ENCODE measurements around the gene PRPF6. TPM values are rescaled to one million over a fixed set of nuclear protein-coding genes. Genes with fewer than 3 reads are reported as not detected.

Gene PRPF6
- total and polyA plus RNA-seq, 2 of the 13 experiments (the other 11 are each of a cell fraction or from before 2014, with no cell fraction given), result 63.7 to 101 TPM

GRCh38 chr20:64062596-64063388 lies 81.9 kb downstream of the PRPF6 start, which contains the start of gene TCEA2 (continued):
- no peak; the same call in 1 of the 2 replicates for TF ChIP-seq CSRNP1 (CRISPR knock-in tag; IDR thresholded peaks at IDR 0.05)
- peak; percentile 79; the same call in 1 of the 2 replicates for TF ChIP-seq ZNF280D (CRISPR knock-in tag; IDR thresholded peaks at IDR 0.05)
- TF ChIP-seq HNRNPLL (IDR thresholded peaks at IDR 0.05; ENCODE audit: low read depth, low read length, poor library complexity, severe bottlenecking), result peak; percentile 82
- TF ChIP-seq ZBTB7A (CRISPR knock-in tag; IDR thresholded peaks at IDR 0.05), result peak; percentile 70
- peak; percentile 74 for TF ChIP-seq CREB3 (CRISPR knock-in tag; IDR thresholded peaks at IDR 0.05)
- peak; percentile 91 for TF ChIP-seq YY1 (IDR thresholded peaks at IDR 0.05; ENCODE audit: insufficient read depth, insufficient replicate concordance, low read depth, low read length)
- TF ChIP-seq KDM6A (CRISPR knock-in tag; IDR thresholded peaks at IDR 0.05; ENCODE audit: low read depth), result 0 out of 2 replicates have a peak, but pooled peaks have one; percentile 16
- TF ChIP-seq GMEB1 (CRISPR knock-in tag; IDR thresholded peaks at IDR 0.05; ENCODE audit: borderline replicate concordance), result peak; percentile 97
- peak; percentile 87 for TF ChIP-seq ZNF326 (CRISPR knock-in tag; IDR thresholded peaks at IDR 0.05; ENCODE audit: borderline replicate concordance)
- peak; percentile 81 for TF ChIP-seq ZBTB42 (CRISPR knock-in tag; IDR thresholded peaks at IDR 0.05)
- peak; percentile 53 for TF ChIP-seq BCL6 (CRISPR knock-in tag; IDR thresholded peaks at IDR 0.05)
- TF ChIP-seq ARNTL (CRISPR knock-in tag; IDR thresholded peaks at IDR 0.05), result peak; percentile 77
- TF ChIP-seq ZNF354B (CRISPR knock-in tag; IDR thresholded peaks at IDR 0.05), result no peak
- TF ChIP-seq SRF (IDR thresholded peaks at IDR 0.05; ENCODE audit: low read depth, low read length), result peak; percentile 7; the same call in 1 of the 2 replicates
- TF ChIP-seq TFDP2 (CRISPR knock-in tag; IDR thresholded peaks at IDR 0.05), result peak; percentile 95
- no peak for TF ChIP-seq HNRNPUL1 (IDR thresholded peaks at IDR 0.05; ENCODE audit: low read depth, low read length)
- no peak for TF ChIP-seq U2AF2 (IDR thresholded peaks at IDR 0.05; ENCODE audit: low read depth, low read length)
- peak; percentile 29 for TF ChIP-seq FOXC1 (CRISPR knock-in tag; IDR thresholded peaks at IDR 0.05; ENCODE audit: borderline replicate concordance)
- peak; percentile 98 for TF ChIP-seq SRY (CRISPR knock-in tag; IDR thresholded peaks at IDR 0.05)

Data from HepG2 (cell line).